ENCODE data around the gene CLEC2B.

Gene CLEC2B

GRCh38 chr12:9864913-9865675 is 4.1 kb downstream of the CLEC2B start:
- Histone ChIP-seq H3K9me3 (ENCODE audit: low read depth, low read length) (peaks cover 4% of the 10 kb centered on the region; the same call in 1 of the 2 replicates), H3K36me3 (ENCODE audit: insufficient read depth, low read length) (no peaks in the 10 kb centered on the region), H3K4me3 (peak overlapping the region; percentile 68), H3K9ac (ENCODE audit: insufficient read length) (peak overlapping the region; percentile 79), H3K27ac (peak overlapping the region; percentile 62)
- no peak for TF ChIP-seq EZH2 (IDR thresholded peaks at IDR 0.05)
- TF ChIP-seq POLR2AphosphoS5 (IDR thresholded peaks at IDR 0.05; ENCODE audit: borderline replicate concordance, low read depth, low read length), result no peak
- no peak for TF ChIP-seq FOXP2 (optimal IDR thresholded peaks at IDR 0.05; ENCODE audit: control extremely low read depth, extremely low read length, insufficient read depth)
- DNase-seq (ENCODE audit: low read depth, low spot score), result no peak

GRCh38 chr12:9858135-9858534 is 11.0 kb downstream of the CLEC2B start:
- no peak for DNase-seq (ENCODE audit: low read depth, low spot score)
- Histone ChIP-seq H3K27ac (no peak overlapping the region), H3K36me3 (ENCODE audit: insufficient read depth, low read length) (0 out of 2 replicates have a peak, but pooled peaks cover 5% of the 10 kb centered on the region), H3K4me3 (no peak overlapping the region), H3K9me3 (ENCODE audit: low read depth, low read length) (no peaks in the 10 kb centered on the region; the same call in 1 of the 2 replicates), H3K9ac (ENCODE audit: insufficient read length) (no peak overlapping the region)
- no peak for TF ChIP-seq EZH2 (IDR thresholded peaks at IDR 0.05)
- no peak for TF ChIP-seq FOXP2 (optimal IDR thresholded peaks at IDR 0.05; ENCODE audit: control extremely low read depth, extremely low read length, insufficient read depth)
- no peak for TF ChIP-seq POLR2AphosphoS5 (IDR thresholded peaks at IDR 0.05; ENCODE audit: borderline replicate concordance, low read depth, low read length)

GRCh38 chr12:9856894-9857293 is 12.3 kb downstream of the CLEC2B start:
- Histone ChIP-seq H3K9me3 (ENCODE audit: low read depth, low read length) (no peaks in the 10 kb centered on the region; the same call in 1 of the 2 replicates), H3K9ac (ENCODE audit: insufficient read length) (no peak overlapping the region), H3K36me3 (ENCODE audit: insufficient read depth, low read length) (0 out of 2 replicates have a peak, but pooled peaks cover 5% of the 10 kb centered on the region), H3K27ac (no peak overlapping the region), H3K4me3 (no peak overlapping the region)
- no peak for DNase-seq (ENCODE audit: low read depth, low spot score)
- TF ChIP-seq POLR2AphosphoS5 (IDR thresholded peaks at IDR 0.05; ENCODE audit: borderline replicate concordance, low read depth, low read length) (no peak), EZH2 (IDR thresholded peaks at IDR 0.05) (no peak), FOXP2 (optimal IDR thresholded peaks at IDR 0.05; ENCODE audit: control extremely low read depth, extremely low read length, insufficient read depth) (no peak)

- 0 out of 2 replicates have a peak, but pooled peaks cover 5% of the 10 kb centered on the region for H3K36me3 ChIP-seq (ENCODE audit: insufficient read depth, low read length)
- H3K27ac ChIP-seq, result no peak overlapping the region
- no peak for DNase-seq (ENCODE audit: low read depth, low spot score)
- TF ChIP-seq FOXP2 (optimal IDR thresholded peaks at IDR 0.05; ENCODE audit: control extremely low read depth, extremely low read length, insufficient read depth) (no peak), EZH2 (IDR thresholded peaks at IDR 0.05) (no peak), POLR2AphosphoS5 (IDR thresholded peaks at IDR 0.05; ENCODE audit: borderline replicate concordance, low read depth, low read length) (no peak)
- no peak overlapping the region for H3K9ac ChIP-seq (ENCODE audit: insufficient read length)
- no peak overlapping the region for H3K4me3 ChIP-seq
- no peaks in the 10 kb centered on the region; the same call in 1 of the 2 replicates for H3K9me3 ChIP-seq (ENCODE audit: low read depth, low read length)
These were observed 13.0 kb downstream of the CLEC2B start for GRCh38 chr12:9856151-9856550.

- 0 out of 2 replicates have a peak, but pooled peaks cover 2% of the 10 kb centered on the region for H3K36me3 ChIP-seq (ENCODE audit: insufficient read depth, low read length)
- no peak overlapping the region for H3K4me3 ChIP-seq
- TF ChIP-seq POLR2AphosphoS5 (IDR thresholded peaks at IDR 0.05; ENCODE audit: borderline replicate concordance, low read depth, low read length) (no peak), FOXP2 (optimal IDR thresholded peaks at IDR 0.05; ENCODE audit: control extremely low read depth, extremely low read length, insufficient read depth) (no peak), EZH2 (IDR thresholded peaks at IDR 0.05) (no peak)
- no peak overlapping the region for H3K27ac ChIP-seq
- DNase-seq (ENCODE audit: low read depth, low spot score), result no peak
- no peak overlapping the region for H3K9ac ChIP-seq (ENCODE audit: insufficient read length)
- H3K9me3 ChIP-seq (ENCODE audit: low read depth, low read length), result no peaks in the 10 kb centered on the region
These were observed 17.2 kb downstream of the CLEC2B start for GRCh38 chr12:9851927-9852326.

- TF ChIP-seq POLR2AphosphoS5 (IDR thresholded peaks at IDR 0.05; ENCODE audit: borderline replicate concordance, low read depth, low read length) (no peak), EZH2 (IDR thresholded peaks at IDR 0.05) (no peak)
- no peak overlapping the region for H3K9ac ChIP-seq (ENCODE audit: insufficient read length)
- H3K9me3 ChIP-seq (ENCODE audit: low read depth, low read length), result no peaks in the 10 kb centered on the region
- DNase-seq (ENCODE audit: low read depth, low spot score), result no peak
- no peak overlapping the region for H3K4me3 ChIP-seq
- H3K27ac ChIP-seq, result no peak overlapping the region
- no peaks in the 10 kb centered on the region for H3K36me3 ChIP-seq (ENCODE audit: insufficient read depth, low read length)
These were observed 18.1 kb downstream of the CLEC2B start for GRCh38 chr12:9851050-9851449.

GRCh38 chr12:9848899-9849298 is 20.3 kb downstream of the CLEC2B start:
- Histone ChIP-seq H3K27ac (no peak overlapping the region), H3K9me3 (ENCODE audit: low read depth, low read length) (no peaks in the 10 kb centered on the region), H3K36me3 (ENCODE audit: insufficient read depth, low read length) (no peaks in the 10 kb centered on the region), H3K4me3 (no peak overlapping the region), H3K9ac (ENCODE audit: insufficient read length) (no peak overlapping the region)
- no peak for TF ChIP-seq POLR2AphosphoS5 (IDR thresholded peaks at IDR 0.05; ENCODE audit: borderline replicate concordance, low read depth, low read length)
- no peak for TF ChIP-seq EZH2 (IDR thresholded peaks at IDR 0.05)
- no peak for TF ChIP-seq FOXP2 (optimal IDR thresholded peaks at IDR 0.05; ENCODE audit: control extremely low read depth, extremely low read length, insufficient read depth)
- no peak for DNase-seq (ENCODE audit: low read depth, low spot score)

GRCh38 chr12:9843407-9843806 is 25.7 kb downstream of the CLEC2B start:
- Histone ChIP-seq H3K4me3 (no peak overlapping the region), H3K36me3 (ENCODE audit: insufficient read depth, low read length) (no peaks in the 10 kb centered on the region), H3K27ac (no peak overlapping the region), H3K9me3 (ENCODE audit: low read depth, low read length) (no peaks in the 10 kb centered on the region), H3K9ac (ENCODE audit: insufficient read length) (no peak overlapping the region)
- TF ChIP-seq POLR2AphosphoS5 (IDR thresholded peaks at IDR 0.05; ENCODE audit: borderline replicate concordance, low read depth, low read length) (no peak), FOXP2 (optimal IDR thresholded peaks at IDR 0.05; ENCODE audit: control extremely low read depth, extremely low read length, insufficient read depth) (no peak), EZH2 (IDR thresholded peaks at IDR 0.05) (no peak)
- no peak for DNase-seq (ENCODE audit: low read depth, low spot score)
